ENCODE results near the gene GALNT10. TPM values are rescaled to one million over a fixed set of nuclear protein-coding genes. Genes with fewer than 3 reads are reported as not detected.

The GALNT10 gene
- total RNA-seq, 1 donor from 2014 or later = 96.1 TPM

- peaks cover 21% of the 10 kb centered on the region for H3K4me1 Mint-ChIP-seq (ENCODE audit: low read depth, unreplicated experiment)
- Histone ChIP-seq H3K79me2 (ENCODE audit: insufficient read depth, low read length) (no peaks in the 10 kb centered on the region), H4K20me1 (ENCODE audit: insufficient read depth, low read length) (no peaks in the 10 kb centered on the region), H3K4me1 (ENCODE audit: insufficient read depth, low read length) (peaks cover 19% of the 10 kb centered on the region), H3K27me3 (ENCODE audit: insufficient read depth, low read length) (no peaks in the 10 kb centered on the region), H3K9me3 (ENCODE audit: insufficient read depth, low read depth, low read length) (no peaks in the 10 kb centered on the region), H3K9ac (ENCODE audit: low read length) (no peak overlapping the region), H2AFZ (ENCODE audit: low read depth, low read length) (no peak overlapping the region), H3K4me3 (ENCODE audit: insufficient read depth, low read depth, low read length) (no peak overlapping the region), H3K36me3 (ENCODE audit: insufficient read depth, low read length) (peaks cover 24% of the 10 kb centered on the region), H3K27ac (ENCODE audit: low read depth, low read length) (no peak overlapping the region), H3K4me2 (ENCODE audit: low read length) (no peak overlapping the region)
- no peak for TF ChIP-seq CTCF (IDR thresholded peaks at IDR 0.05; ENCODE audit: insufficient read depth, low read depth, low read length)
- TF ChIP-seq EZH2 (IDR thresholded peaks at IDR 0.05; ENCODE audit: insufficient read depth, low read length) = no peak
- no peaks in the 10 kb centered on the region for H3K9me3 Mint-ChIP-seq (ENCODE audit: unreplicated experiment)
- FAIRE-seq (no peak), DNase-seq (ENCODE audit: low read depth) (no peak)
- no peak overlapping the region for H3K4me3 Mint-ChIP-seq (ENCODE audit: unreplicated experiment)
- no peaks in the 10 kb centered on the region for H3K27me3 Mint-ChIP-seq (ENCODE audit: low read depth, unreplicated experiment)
- H3K27ac Mint-ChIP-seq (ENCODE audit: unreplicated experiment) = no peak overlapping the region
- H3K36me3 Mint-ChIP-seq (ENCODE audit: low read depth, unreplicated experiment) = peaks cover 32% of the 10 kb centered on the region
These were observed 198.3 kb downstream of the GALNT10 start for GRCh38 chr5:154388842-154389241.

GRCh38 chr5:154390096-154390495 lies 199.6 kb downstream of the GALNT10 start:
- Histone ChIP-seq H2AFZ (ENCODE audit: low read depth, low read length) (no peak overlapping the region), H3K4me1 (ENCODE audit: insufficient read depth, low read length) (peaks cover 19% of the 10 kb centered on the region), H3K27me3 (ENCODE audit: insufficient read depth, low read length) (no peaks in the 10 kb centered on the region), H3K27ac (ENCODE audit: low read depth, low read length) (peak overlapping the region; percentile 84), H3K79me2 (ENCODE audit: insufficient read depth, low read length) (no peaks in the 10 kb centered on the region), H3K4me3 (ENCODE audit: insufficient read depth, low read depth, low read length) (no peak overlapping the region), H3K36me3 (ENCODE audit: insufficient read depth, low read length) (peaks cover 24% of the 10 kb centered on the region), H4K20me1 (ENCODE audit: insufficient read depth, low read length) (no peaks in the 10 kb centered on the region), H3K9ac (ENCODE audit: low read length) (peak overlapping the region; percentile 72), H3K4me2 (ENCODE audit: low read length) (peak overlapping the region; percentile 84), H3K9me3 (ENCODE audit: insufficient read depth, low read depth, low read length) (no peaks in the 10 kb centered on the region)
- H3K27ac Mint-ChIP-seq (ENCODE audit: unreplicated experiment) = peak overlapping the region; percentile 60
- FAIRE-seq = no peak
- H3K27me3 Mint-ChIP-seq (ENCODE audit: low read depth, unreplicated experiment) = no peaks in the 10 kb centered on the region
- peak overlapping the region; percentile 0 for H3K4me3 Mint-ChIP-seq (ENCODE audit: unreplicated experiment)
- DNase-seq (ENCODE audit: low read depth) = peak; percentile 79
- no peaks in the 10 kb centered on the region for H3K9me3 Mint-ChIP-seq (ENCODE audit: unreplicated experiment)
- peaks cover 31% of the 10 kb centered on the region for H3K36me3 Mint-ChIP-seq (ENCODE audit: low read depth, unreplicated experiment)
- H3K4me1 Mint-ChIP-seq (ENCODE audit: low read depth, unreplicated experiment) = peaks cover 21% of the 10 kb centered on the region
- TF ChIP-seq EZH2 (IDR thresholded peaks at IDR 0.05; ENCODE audit: insufficient read depth, low read length) (no peak), CTCF (IDR thresholded peaks at IDR 0.05; ENCODE audit: insufficient read depth, low read depth, low read length) (no peak)

- Histone ChIP-seq H3K9me3 (ENCODE audit: insufficient read depth, low read depth, low read length) (no peaks in the 10 kb centered on the region), H3K36me3 (ENCODE audit: insufficient read depth, low read length) (peaks cover 24% of the 10 kb centered on the region), H3K4me2 (ENCODE audit: low read length) (peak overlapping the region; percentile 84), H3K79me2 (ENCODE audit: insufficient read depth, low read length) (no peaks in the 10 kb centered on the region), H3K27me3 (ENCODE audit: insufficient read depth, low read length) (no peaks in the 10 kb centered on the region), H4K20me1 (ENCODE audit: insufficient read depth, low read length) (peaks cover 6% of the 10 kb centered on the region), H3K4me1 (ENCODE audit: insufficient read depth, low read length) (peaks cover 24% of the 10 kb centered on the region), H3K9ac (ENCODE audit: low read length) (peak overlapping the region; percentile 72), H3K4me3 (ENCODE audit: insufficient read depth, low read depth, low read length) (no peak overlapping the region), H2AFZ (ENCODE audit: low read depth, low read length) (no peak overlapping the region), H3K27ac (ENCODE audit: low read depth, low read length) (peak overlapping the region; percentile 84)
- peaks cover 21% of the 10 kb centered on the region for H3K4me1 Mint-ChIP-seq (ENCODE audit: low read depth, unreplicated experiment)
- H3K27ac Mint-ChIP-seq (ENCODE audit: unreplicated experiment) = peak overlapping the region; percentile 60
- peak overlapping the region; percentile 50 for H3K4me3 Mint-ChIP-seq (ENCODE audit: unreplicated experiment)
- FAIRE-seq (no peak), DNase-seq (ENCODE audit: low read depth) (no peak)
- peaks cover 27% of the 10 kb centered on the region for H3K36me3 Mint-ChIP-seq (ENCODE audit: low read depth, unreplicated experiment)
- H3K27me3 Mint-ChIP-seq (ENCODE audit: low read depth, unreplicated experiment) = no peaks in the 10 kb centered on the region
- no peaks in the 10 kb centered on the region for H3K9me3 Mint-ChIP-seq (ENCODE audit: unreplicated experiment)
- TF ChIP-seq EZH2 (IDR thresholded peaks at IDR 0.05; ENCODE audit: insufficient read depth, low read length) (no peak), CTCF (IDR thresholded peaks at IDR 0.05; ENCODE audit: insufficient read depth, low read depth, low read length) (no peak)
These were observed 200.3 kb downstream of the GALNT10 start for GRCh38 chr5:154390746-154391359.
